WTC11 (cell line): ENCODE data around the gene SYNPO2. TPM values are rescaled to one million over a fixed set of nuclear protein-coding genes. Genes with fewer than 3 reads are reported as not detected.

Source experiments
- ATAC-seq: fragments of 200-7000 bp; cut with Tn5 transposase; 2 replicates; pipeline ENCODE4 v1.10.0; 2021; ENCODE audit warnings: mild to moderate bottlenecking, moderate library complexity
- CTCF ChIA-PET: fragments of 300-600 bp; sonication (Branson Sonifier 250); formaldehyde crosslinking; loops from one replicate; lab custom pipeline; 2021; ENCODE audit warnings: antibody characterized with exemption; lab: Charles Lee
- POLR2A ChIA-PET: fragments of 350-600 bp; sonication (Branson Sonifier 250); formaldehyde crosslinking; loops from one replicate; lab custom pipeline; 2021; ENCODE audit warnings: antibody characterized with exemption; lab: Charles Lee
- DNase-seq: peaks from one replicate; pipeline ENCODE4 v3.0.0; 2021; ENCODE audit warnings: low spot score
- H3K27ac Mint-ChIP-seq: 2 replicates; pipeline ENCODE4 v1.8.0; 2021; ENCODE audit warnings: mixed read lengths
- H3K27me3 Mint-ChIP-seq: 2 replicates; pipeline ENCODE4 v1.8.0; 2021; ENCODE audit warnings: low read depth, mild to moderate bottlenecking, moderate library complexity, mixed read lengths
- H3K36me3 Mint-ChIP-seq: 2 replicates; pipeline ENCODE4 v1.8.0; 2021; ENCODE audit warnings: mixed read lengths
- H3K4me1 Mint-ChIP-seq: 2 replicates; pipeline ENCODE4 v1.8.0; 2022; ENCODE audit warnings: mixed read lengths
- H3K4me3 Mint-ChIP-seq: 2 replicates; pipeline ENCODE4 v1.8.0; 2021; ENCODE audit warnings: mild to moderate bottlenecking, moderate library complexity, mixed read lengths
- H3K9me3 Mint-ChIP-seq: 2 replicates; pipeline ENCODE4 v1.8.0; 2021; ENCODE audit warnings: mixed read lengths
- CREB1 ChIP-seq: sonication (generic); formaldehyde crosslinking; IDR thresholded peaks from 2 replicates; pipeline ENCODE4 v1.8.0; 2023; ENCODE audit warnings: mild to moderate bottlenecking, missing genetic modification reagents
- ELF4 ChIP-seq: sonication (generic); formaldehyde crosslinking; IDR thresholded peaks from 2 replicates; pipeline ENCODE4 v1.8.1; 2022; ENCODE audit warnings: low read depth, mild to moderate bottlenecking, moderate library complexity, missing genetic modification reagents
- FOXJ3 ChIP-seq: sonication (generic); formaldehyde crosslinking; IDR thresholded peaks from 2 replicates; pipeline ENCODE4 v1.9.0; 2021; ENCODE audit warnings: missing genetic modification reagents, mild to moderate bottlenecking, borderline replicate concordance
- JAZF1 ChIP-seq: fragments of 250-450 bp; sonication (Bioruptor Pico); IDR thresholded peaks from 2 replicates; pipeline ENCODE4 v1.9.0; 2021; ENCODE audit warnings: moderate library complexity, mild to moderate bottlenecking, inconsistent platforms
- KAT7 ChIP-seq: sonication (generic); formaldehyde crosslinking; IDR thresholded peaks from 2 replicates; pipeline ENCODE4 v1.8.1; 2023; ENCODE audit warnings: missing genetic modification reagents, mild to moderate bottlenecking, borderline replicate concordance
- NFE2L1 ChIP-seq: sonication (generic); formaldehyde crosslinking; IDR thresholded peaks from 2 replicates; pipeline ENCODE4 v1.8.1; 2023; ENCODE audit warnings: missing genetic modification reagents
- NFYB ChIP-seq: sonication (generic); formaldehyde crosslinking; conservative IDR thresholded peaks from 2 replicates; pipeline ENCODE4 v1.8.0; 2022; ENCODE audit warnings: low read depth, missing genetic modification reagents
- NR3C1 ChIP-seq: sonication (generic); formaldehyde crosslinking; conservative IDR thresholded peaks from 2 replicates; pipeline ENCODE4 v1.8.1; 2023; ENCODE audit warnings: low read depth, mild to moderate bottlenecking, missing genetic modification reagents
- RORB ChIP-seq: fragments of 250-450 bp; sonication (Bioruptor Pico); IDR thresholded peaks from 2 replicates; pipeline ENCODE4 v1.9.0; 2021; ENCODE audit warnings: mild to moderate bottlenecking
- TCF7 ChIP-seq: sonication (generic); formaldehyde crosslinking; IDR thresholded peaks from 2 replicates; pipeline ENCODE4 v1.8.0; 2022; ENCODE audit warnings: mild to moderate bottlenecking, low read depth, missing genetic modification reagents, moderate library complexity
- TEAD1 ChIP-seq: sonication (generic); formaldehyde crosslinking; IDR thresholded peaks from 2 replicates; pipeline ENCODE4 v1.8.0; 2022; ENCODE audit warnings: mild to moderate bottlenecking, missing genetic modification reagents
- TEAD4 ChIP-seq: sonication (generic); formaldehyde crosslinking; IDR thresholded peaks from 2 replicates; pipeline ENCODE4 v1.8.0; 2022; ENCODE audit warnings: mild to moderate bottlenecking, missing genetic modification reagents
- TP53 ChIP-seq: sonication (generic); formaldehyde crosslinking; IDR thresholded peaks from 2 replicates; pipeline ENCODE4 v1.8.1; 2023; ENCODE audit warnings: mild to moderate bottlenecking, missing genetic modification reagents
- ZNF121 ChIP-seq: sonication (generic); formaldehyde crosslinking; IDR thresholded peaks from 2 replicates; pipeline ENCODE4 v1.8.0; 2023; ENCODE audit warnings: missing genetic modification reagents
- ZNF219 ChIP-seq: sonication (generic); formaldehyde crosslinking; IDR thresholded peaks from 2 replicates; pipeline ENCODE4 v1.8.0; 2023; ENCODE audit warnings: missing genetic modification reagents, mild to moderate bottlenecking, borderline replicate concordance
- ZNF396 ChIP-seq: fragments of 250-450 bp; sonication (Bioruptor Pico); IDR thresholded peaks from 2 replicates; pipeline ENCODE4 v1.8.0; 2021; ENCODE audit warnings: mild to moderate bottlenecking, moderate library complexity, borderline replicate concordance
- ZNF416 ChIP-seq: fragments of 250-450 bp; sonication (Bioruptor Pico); IDR thresholded peaks from 2 replicates; pipeline ENCODE4 v1.9.0; 2021; ENCODE audit warnings: mild to moderate bottlenecking, inconsistent platforms
- total RNA-seq: library from RNA; stranded (reverse); gene quantifications from 3 replicates; pipeline ENCODE4 v1.2.3, GENCODE V29; 2021
- TF ChIP-seq, protein P1 (sequence below): sonication (generic); formaldehyde crosslinking; IDR thresholded peaks from 2 replicates; pipeline ENCODE4 v1.8.1; 2022; ENCODE audit warnings: low read depth, mild to moderate bottlenecking, moderate library complexity, missing genetic modification reagents, borderline replicate concordance
- TF ChIP-seq, protein P2 (sequence below): sonication (generic); formaldehyde crosslinking; IDR thresholded peaks from 2 replicates; pipeline ENCODE4 v1.8.0; 2023; ENCODE audit warnings: missing genetic modification reagents
- TF ChIP-seq, protein P3 (sequence below): sonication (generic); formaldehyde crosslinking; IDR thresholded peaks from 2 replicates; pipeline ENCODE4 v1.8.1; 2022; ENCODE audit warnings: mild to moderate bottlenecking, moderate library complexity, missing genetic modification reagents
- TF ChIP-seq, protein P4 (sequence below): sonication (generic); formaldehyde crosslinking; IDR thresholded peaks from 2 replicates; pipeline ENCODE4 v1.8.1; 2023; ENCODE audit warnings: mild to moderate bottlenecking, missing genetic modification reagents
- TF ChIP-seq, protein P5 (sequence below): sonication (generic); formaldehyde crosslinking; IDR thresholded peaks from 2 replicates; pipeline ENCODE4 v1.8.0; 2022; ENCODE audit warnings: mild to moderate bottlenecking, missing genetic modification reagents

The SYNPO2 gene
- total RNA-seq, 1 experiment from 2014 or later = 1.9 TPM

DNA sequence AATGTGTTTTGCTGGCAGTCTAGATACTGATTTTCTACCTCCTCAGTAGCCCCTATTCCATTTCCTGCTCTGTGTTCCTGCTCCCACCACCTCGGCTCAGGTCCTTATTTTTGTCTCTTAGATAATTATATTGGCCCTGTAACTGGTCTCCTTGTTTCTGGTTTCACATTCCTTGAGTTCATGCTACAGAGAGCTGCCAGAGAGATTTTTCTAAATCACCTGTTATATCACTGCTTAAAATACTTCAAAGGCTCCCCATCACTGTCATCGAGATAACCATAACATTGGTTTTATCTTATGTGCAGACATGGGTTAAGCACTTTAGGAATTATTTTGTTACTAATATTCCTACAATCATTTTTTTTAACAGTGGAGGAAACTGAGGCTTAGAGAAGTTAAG lies 9.6 kb downstream of the SYNPO2 start:
- Mint-ChIP-seq H3K9me3 (peaks cover 8% of the 10 kb centered on the region; the same call in 1 of the 2 replicates), H3K4me1 (no peaks in the 10 kb centered on the region), H3K4me3 (no peak overlapping the region)
- POLR2A ChIA-PET = no interaction called here
- CTCF ChIA-PET = interaction anchor here (1.0 to 1.3 kb wide), 2 partner anchors 9 to 126 kb away, joined by 4 to 5 read pairs; partner anchors contain the start of gene SYNPO2
- no peak for TF ChIP-seq TEAD1 (CRISPR knock-in tag)
- TF ChIP-seq ZNF396 (CRISPR knock-in tag) = no peak
- TF ChIP-seq, protein P1, sequence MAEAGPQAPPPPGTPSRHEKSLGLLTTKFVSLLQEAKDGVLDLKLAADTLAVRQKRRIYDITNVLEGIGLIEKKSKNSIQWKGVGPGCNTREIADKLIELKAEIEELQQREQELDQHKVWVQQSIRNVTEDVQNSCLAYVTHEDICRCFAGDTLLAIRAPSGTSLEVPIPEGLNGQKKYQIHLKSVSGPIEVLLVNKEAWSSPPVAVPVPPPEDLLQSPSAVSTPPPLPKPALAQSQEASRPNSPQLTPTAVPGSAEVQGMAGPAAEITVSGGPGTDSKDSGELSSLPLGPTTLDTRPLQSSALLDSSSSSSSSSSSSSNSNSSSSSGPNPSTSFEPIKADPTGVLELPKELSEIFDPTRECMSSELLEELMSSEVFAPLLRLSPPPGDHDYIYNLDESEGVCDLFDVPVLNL (CRISPR knock-in tag) = no peak
- TF ChIP-seq NFE2L1 = no peak
- no peak for TF ChIP-seq JAZF1 (CRISPR knock-in tag)
- TF ChIP-seq ELF4 (CRISPR knock-in tag) = no peak
- TF ChIP-seq RORB (CRISPR knock-in tag) = no peak
- TF ChIP-seq ZNF416 (CRISPR knock-in tag) = no peak
- TF ChIP-seq NR3C1 (CRISPR knock-in tag) = no peak
- TF ChIP-seq, all 79 proteins: peak for 0
- Mint-ChIP-seq H3K27ac (no peak overlapping the region), H3K36me3 (no peaks in the 10 kb centered on the region), H3K27me3 (no peaks in the 10 kb centered on the region)
- ATAC-seq (no peak), DNase-seq (no peak)

DNA sequence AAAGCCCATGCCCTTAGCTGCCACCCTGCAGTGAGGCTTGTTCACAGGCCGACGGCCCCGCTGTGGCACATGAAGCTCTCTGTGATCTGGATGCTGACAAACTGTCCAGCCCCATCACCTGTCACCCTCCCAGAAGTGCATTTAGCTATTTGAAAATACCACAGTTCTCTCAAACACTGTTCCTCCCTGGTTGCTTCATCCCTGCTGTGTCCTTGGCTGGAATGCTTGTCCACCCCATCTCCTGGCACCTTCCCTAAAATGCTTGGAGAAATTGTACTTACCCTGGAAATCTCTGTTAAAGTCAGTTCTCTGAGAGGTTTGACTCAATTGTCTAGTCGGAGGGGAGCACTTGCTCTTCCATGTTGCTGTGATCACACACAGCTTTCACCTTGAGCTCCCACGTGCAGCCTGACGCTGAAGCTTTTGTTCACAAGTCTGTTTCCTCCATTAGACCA lies 10.1 kb downstream of the SYNPO2 start:
- Mint-ChIP-seq H3K36me3 (no peaks in the 10 kb centered on the region), H3K27me3 (no peaks in the 10 kb centered on the region), H3K27ac (no peak overlapping the region), H3K4me1 (no peaks in the 10 kb centered on the region), H3K9me3 (peaks cover 8% of the 10 kb centered on the region; the same call in 1 of the 2 replicates), H3K4me3 (no peak overlapping the region)
- TF ChIP-seq ZNF396 (CRISPR knock-in tag) = no peak
- no peak for TF ChIP-seq NFYB (CRISPR knock-in tag)
- TF ChIP-seq FOXJ3 (CRISPR knock-in tag) = no peak
- no peak for TF ChIP-seq TEAD1 (CRISPR knock-in tag)
- TF ChIP-seq TP53 (CRISPR knock-in tag) = no peak
- TF ChIP-seq CREB1 = no peak
- TF ChIP-seq TCF7 (CRISPR knock-in tag) = no peak
- TF ChIP-seq KAT7 (CRISPR knock-in tag) = no peak
- TF ChIP-seq, protein P2, sequence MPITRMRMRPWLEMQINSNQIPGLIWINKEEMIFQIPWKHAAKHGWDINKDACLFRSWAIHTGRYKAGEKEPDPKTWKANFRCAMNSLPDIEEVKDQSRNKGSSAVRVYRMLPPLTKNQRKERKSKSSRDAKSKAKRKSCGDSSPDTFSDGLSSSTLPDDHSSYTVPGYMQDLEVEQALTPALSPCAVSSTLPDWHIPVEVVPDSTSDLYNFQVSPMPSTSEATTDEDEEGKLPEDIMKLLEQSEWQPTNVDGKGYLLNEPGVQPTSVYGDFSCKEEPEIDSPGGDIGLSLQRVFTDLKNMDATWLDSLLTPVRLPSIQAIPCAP (CRISPR knock-in tag) = no peak
- TF ChIP-seq NFE2L1 = no peak
- TF ChIP-seq TEAD4 (CRISPR knock-in tag) = no peak
- TF ChIP-seq, protein P3, sequence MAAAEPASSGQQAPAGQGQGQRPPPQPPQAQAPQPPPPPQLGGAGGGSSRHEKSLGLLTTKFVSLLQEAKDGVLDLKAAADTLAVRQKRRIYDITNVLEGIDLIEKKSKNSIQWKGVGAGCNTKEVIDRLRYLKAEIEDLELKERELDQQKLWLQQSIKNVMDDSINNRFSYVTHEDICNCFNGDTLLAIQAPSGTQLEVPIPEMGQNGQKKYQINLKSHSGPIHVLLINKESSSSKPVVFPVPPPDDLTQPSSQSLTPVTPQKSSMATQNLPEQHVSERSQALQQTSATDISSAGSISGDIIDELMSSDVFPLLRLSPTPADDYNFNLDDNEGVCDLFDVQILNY (CRISPR knock-in tag) = no peak
- no peak for TF ChIP-seq ZNF219 (CRISPR knock-in tag)
- TF ChIP-seq, protein P4, sequence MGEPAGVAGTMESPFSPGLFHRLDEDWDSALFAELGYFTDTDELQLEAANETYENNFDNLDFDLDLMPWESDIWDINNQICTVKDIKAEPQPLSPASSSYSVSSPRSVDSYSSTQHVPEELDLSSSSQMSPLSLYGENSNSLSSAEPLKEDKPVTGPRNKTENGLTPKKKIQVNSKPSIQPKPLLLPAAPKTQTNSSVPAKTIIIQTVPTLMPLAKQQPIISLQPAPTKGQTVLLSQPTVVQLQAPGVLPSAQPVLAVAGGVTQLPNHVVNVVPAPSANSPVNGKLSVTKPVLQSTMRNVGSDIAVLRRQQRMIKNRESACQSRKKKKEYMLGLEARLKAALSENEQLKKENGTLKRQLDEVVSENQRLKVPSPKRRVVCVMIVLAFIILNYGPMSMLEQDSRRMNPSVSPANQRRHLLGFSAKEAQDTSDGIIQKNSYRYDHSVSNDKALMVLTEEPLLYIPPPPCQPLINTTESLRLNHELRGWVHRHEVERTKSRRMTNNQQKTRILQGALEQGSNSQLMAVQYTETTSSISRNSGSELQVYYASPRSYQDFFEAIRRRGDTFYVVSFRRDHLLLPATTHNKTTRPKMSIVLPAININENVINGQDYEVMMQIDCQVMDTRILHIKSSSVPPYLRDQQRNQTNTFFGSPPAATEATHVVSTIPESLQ (CRISPR knock-in tag) = no peak
- no peak for TF ChIP-seq ZNF121 (CRISPR knock-in tag)
- TF ChIP-seq, protein P5, sequence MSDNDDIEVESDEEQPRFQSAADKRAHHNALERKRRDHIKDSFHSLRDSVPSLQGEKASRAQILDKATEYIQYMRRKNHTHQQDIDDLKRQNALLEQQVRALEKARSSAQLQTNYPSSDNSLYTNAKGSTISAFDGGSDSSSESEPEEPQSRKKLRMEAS = no peak
- no peak for TF ChIP-seq NR3C1 (CRISPR knock-in tag)
- POLR2A ChIA-PET = no interaction called here
- DNase-seq (no peak), ATAC-seq (no peak)
- CTCF ChIA-PET = interaction anchor here (1.0 to 1.3 kb wide), 2 partner anchors 10 to 127 kb away, joined by 4 to 5 read pairs; partner anchors contain the start of gene SYNPO2
